HG03354 (cell line): ENCODE results near the gene GPC6.

Experiments
- ATAC-seq: cut with Tn5 transposase; IDR thresholded peaks from one replicate; pipeline ENCODE4 v1.9.1; 2021; ENCODE audit warnings: mild to moderate bottlenecking; ENCODE audit not compliant: unreplicated experiment, poor library complexity, severe bottlenecking

GPC6 gene

DNA sequence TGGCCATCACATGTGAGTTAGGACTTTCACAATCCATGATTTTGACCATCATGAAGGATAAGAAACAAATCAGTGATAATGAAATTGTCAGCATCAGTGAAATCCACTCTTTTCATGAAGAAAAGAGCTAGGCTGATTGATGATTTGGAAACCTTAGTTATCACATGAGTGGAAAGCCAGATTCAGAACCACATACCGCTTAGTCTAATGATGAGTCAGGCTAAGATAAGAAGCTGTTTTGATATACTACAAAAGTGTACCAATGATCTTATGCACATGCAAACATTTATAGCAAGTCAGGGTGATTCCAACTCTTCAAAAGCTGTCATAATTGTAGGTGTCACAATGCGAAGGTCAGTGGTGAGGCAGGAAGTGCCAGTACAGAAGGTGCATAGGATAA is 519.3 kb downstream of the GPC6 start:
- no peak for ATAC-seq

- no peak for ATAC-seq
These were observed 520.0 kb downstream of the GPC6 start for GRCh38 chr13:93746589-93746988.

- no peak for ATAC-seq
These were observed 524.1 kb downstream of the GPC6 start for GRCh38 chr13:93750676-93751075.

DNA sequence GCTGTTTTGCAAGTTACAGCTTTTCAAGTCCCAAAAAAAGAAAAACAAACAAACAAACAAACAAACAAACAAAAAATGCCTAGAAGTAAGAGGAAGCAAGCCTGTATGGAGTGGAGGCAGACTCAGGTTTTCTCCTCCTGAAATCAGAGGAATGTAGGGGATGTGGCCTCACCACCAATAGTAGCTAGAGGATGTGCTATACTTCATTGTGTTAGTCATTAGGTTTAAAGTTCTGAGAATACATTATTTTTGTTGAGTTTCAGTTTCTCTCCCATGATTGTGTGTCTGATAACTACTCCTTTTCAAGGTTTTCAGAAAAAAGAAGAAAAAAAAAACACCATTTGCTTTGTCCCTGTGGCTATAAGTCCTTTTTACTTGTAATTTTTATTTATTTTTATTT is 524.5 kb downstream of the GPC6 start:
- no peak for ATAC-seq

- no peak for ATAC-seq
These were observed 525.9 kb downstream of the GPC6 start for GRCh38 chr13:93752541-93752940.

GRCh38 chr13:93753639-93754038 is 527.0 kb downstream of the GPC6 start:
- no peak for ATAC-seq

GRCh38 chr13:93755341-93755740 is 528.7 kb downstream of the GPC6 start:
- no peak for ATAC-seq

DNA sequence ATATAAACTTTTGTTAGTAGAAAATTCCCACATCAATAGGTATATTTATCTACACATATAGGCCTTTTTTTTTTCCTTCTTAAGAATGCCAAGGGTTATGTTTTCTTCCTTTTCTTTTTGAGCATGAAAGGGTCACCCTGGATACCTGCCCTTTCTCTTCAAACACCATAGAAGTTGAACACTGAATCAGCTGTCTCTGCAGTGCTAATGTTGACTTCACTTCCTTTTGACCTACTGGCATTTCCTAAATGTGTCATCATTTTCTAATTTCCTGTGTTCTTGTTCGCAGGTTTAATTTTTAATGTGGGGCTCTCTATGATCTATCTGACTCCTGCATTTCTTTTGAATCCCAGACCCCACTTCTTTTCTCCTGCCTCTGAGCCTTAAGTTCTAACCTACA is 532.0 kb downstream of the GPC6 start:
- ATAC-seq = no peak

- ATAC-seq = no peak
These were observed 536.3 kb downstream of the GPC6 start for GRCh38 chr13:93762708-93763426.

GRCh38 chr13:93765062-93765461 is 538.5 kb downstream of the GPC6 start:
- no peak for ATAC-seq

DNA sequence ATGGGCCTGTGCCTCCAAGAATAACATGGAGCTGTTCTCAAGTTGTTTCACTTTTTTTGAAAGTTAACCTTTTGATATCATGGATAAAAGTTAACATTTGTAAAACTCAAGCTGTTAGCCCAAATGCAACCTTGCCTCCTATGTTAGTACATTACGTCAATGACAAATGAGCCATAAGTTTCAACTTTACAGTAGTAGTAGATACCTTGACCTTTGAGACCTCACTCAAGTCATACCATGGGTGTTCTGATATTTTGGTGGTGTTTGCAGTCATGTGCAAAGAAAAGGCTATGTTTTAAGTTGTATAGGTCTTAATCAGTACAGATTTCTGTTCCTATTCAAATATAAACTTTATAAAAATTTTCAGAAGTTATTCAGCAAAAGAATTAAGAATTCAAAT is 539.2 kb downstream of the GPC6 start:
- no peak for ATAC-seq

DNA sequence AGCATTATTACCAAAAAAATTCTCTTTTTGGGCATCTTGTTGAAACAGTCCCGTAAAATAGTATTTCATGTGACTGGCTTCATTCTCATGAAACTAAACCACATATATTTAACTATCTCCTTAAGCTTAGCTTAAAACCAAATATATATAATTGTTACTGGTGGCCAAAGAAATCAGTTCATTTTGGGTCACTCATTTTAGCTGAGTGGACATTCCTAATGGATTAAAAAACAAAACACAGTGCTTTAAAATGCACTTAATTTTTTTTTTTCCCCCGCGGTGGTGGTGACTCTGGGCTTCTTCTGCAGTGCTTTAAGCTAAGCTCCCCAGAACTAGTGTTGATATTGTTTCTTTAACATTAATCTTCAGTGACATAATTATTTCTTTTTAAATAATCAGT is 540.1 kb downstream of the GPC6 start:
- no peak for ATAC-seq

GRCh38 chr13:93767180-93767916 is 540.7 kb downstream of the GPC6 start:
- no peak for ATAC-seq

DNA sequence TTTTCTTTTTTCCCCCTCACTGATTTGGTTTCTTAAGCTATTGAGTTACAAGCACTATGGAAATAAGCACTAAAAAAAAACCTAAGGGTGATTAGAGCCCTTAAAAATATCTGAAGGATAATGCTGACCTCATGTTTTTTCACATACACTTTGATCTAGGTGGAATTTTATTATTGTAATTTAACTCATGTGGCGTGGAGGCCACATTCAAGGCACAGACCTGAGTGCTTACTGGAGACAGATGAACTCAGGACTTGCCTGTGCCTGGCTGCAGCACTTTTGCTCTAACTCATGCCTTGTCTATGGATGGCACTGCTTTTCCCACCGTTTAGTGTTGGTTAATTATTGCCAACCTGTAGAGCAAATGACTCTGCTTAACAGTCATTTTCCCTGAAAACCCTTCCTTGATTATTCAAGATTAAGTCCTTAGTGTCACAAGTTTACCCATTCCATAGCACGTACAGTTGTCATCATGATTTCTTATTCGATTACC is 541.4 kb downstream of the GPC6 start:
- no peak for ATAC-seq

DNA sequence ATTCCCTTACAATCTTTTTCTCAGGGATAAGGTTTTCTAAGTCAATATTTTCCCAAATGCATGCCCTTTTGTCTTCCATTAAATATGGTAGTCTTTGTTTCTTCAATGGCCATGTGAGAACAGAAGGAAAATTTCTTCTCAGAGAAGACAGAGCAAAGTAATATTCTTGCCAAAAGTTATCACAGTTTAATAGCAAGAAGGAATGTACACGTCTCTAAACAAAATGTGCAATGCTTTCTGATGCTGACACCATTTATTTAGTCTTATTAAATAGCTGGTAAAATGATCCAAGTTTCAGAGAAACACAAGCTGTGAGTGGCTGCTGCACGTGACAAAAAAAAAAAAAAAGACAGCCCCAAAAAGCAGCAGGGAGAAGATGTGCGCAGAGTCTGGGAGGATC is 542.5 kb downstream of the GPC6 start:
- ATAC-seq = no peak

DNA sequence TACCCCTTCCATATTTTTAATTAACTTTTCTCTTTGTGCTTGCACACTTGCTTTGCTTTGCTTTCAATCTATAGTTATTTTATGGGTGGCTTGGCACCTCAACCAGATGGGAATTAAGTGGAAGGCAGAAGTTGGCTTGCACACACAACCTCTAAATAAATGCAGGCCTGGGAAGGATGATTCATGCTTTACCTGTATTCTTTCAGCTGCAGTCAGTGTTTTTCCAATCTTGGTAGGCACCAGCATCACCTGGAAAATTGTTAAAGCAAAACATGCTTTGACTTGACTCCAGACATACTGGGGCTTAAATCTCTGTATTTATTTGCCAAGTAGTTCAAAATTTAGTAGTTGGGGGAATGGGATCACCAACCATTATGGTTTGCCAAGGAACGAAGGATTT is 543.0 kb downstream of the GPC6 start:
- ATAC-seq = no peak

DNA sequence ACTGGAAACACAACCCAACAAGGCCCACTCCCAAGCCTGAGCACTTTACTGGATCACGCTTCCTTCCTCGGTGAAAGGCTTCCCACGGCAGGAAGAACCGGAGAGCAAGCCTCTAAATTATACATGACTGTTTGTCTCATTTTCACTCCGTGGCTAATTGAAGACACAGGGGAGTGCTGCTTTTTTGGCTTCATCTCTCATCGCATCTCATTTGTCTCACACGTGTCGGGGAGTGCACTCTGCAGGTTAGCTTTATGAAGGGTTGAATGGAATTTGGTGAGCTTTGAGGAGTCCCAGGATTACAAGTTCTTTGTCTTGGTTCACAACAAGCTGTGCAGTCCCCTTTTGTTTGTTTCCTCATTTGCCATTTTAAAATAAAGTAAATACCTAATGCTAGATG is 544.6 kb downstream of the GPC6 start:
- no peak for ATAC-seq

DNA sequence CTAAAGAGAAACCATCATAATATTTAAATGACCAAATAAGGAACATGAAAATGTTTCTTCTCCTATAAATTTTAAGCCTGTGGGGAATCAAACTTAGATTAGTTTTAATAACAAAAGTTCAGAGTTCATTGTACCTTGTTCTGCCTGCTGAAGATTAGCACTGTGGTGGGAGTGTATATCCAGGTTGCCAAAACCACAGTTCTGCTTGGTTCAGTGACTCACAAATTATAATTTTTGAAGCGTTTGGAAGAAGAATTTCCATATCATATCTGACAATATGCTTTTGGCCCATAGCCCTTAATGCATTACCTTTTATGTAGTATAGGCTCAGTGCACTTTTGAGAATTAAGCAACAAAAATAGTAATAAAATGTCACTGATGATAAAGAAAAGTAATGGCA is 545.2 kb downstream of the GPC6 start:
- ATAC-seq = no peak

DNA sequence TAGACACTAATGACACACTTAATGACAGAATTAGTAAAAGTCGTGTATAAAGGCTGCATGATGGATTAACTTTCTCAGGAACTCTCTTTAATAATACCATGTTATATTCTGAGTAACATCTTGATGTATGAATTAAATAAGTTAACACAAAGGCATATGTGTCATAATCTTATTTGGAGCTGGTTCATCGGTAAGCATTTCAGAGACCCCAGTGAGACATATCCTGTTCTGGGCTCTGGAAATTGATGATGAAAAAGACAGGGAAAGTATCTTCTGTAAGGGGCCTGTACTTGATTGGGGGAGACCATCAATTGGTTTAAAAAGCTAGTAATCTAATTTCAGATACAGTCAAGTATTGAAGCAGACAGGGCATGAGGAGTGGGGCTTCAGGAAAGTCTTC is 547.9 kb downstream of the GPC6 start:
- ATAC-seq = no peak

DNA sequence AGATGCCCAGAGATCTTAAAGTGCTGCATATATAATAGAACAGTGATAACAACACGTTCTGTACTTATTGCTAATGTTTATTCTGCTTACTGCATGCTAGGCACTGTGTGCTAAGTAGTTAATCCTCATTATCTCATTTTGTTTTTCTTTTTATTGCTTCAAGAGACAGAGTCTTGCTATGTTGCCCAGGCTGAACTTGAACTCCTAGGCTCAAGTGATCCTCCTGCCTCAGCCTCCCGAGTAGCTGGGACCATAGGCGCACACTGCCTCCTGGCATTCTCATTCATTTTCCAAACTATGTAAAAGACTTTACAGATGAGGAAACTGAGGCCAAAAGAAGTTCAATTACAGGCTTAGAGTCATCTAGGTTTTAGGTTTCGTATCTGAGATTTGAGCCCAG is 548.4 kb downstream of the GPC6 start:
- no peak for ATAC-seq

DNA sequence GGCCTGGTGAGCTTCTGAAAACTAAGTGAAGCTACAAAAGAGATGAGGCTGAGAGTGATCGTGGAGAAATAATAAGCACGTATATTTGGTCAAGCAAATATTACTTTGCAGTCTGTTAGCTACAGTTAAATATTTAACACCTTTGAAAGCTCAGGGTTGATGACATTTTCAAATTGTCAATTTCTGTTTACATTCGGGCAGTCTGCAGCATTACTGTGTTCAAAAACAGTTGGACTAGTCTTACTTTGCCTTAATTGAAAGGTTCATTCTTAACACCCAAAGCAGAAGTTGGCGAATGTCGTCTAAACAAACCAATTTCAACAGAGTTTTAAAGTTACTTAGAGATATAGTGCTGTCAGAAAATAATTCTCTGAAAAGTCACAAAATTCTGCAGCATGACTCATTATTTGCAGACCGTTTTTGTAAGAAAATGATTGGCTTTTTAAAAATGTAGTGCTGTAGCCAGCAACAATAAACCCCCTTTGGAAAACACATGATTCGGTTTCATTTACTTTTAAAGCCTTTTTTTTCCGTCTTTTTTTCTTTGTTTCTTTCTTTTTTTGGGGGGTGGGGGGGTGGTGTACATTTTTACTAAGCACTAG is 549.0 kb downstream of the GPC6 start:
- ATAC-seq = no peak
